Liver (tissue), 3 donors: ENCODE data around the gene ZNHIT6.

ENCODE experiments used
- ATF3 ChIP-seq: IDR thresholded peaks from 2 replicates; pipeline ENCODE4 v1.6.1; 2016; ENCODE audit warnings: antibody characterized with exemption
- CTCF ChIP-seq: fragments of 150-350 bp; IDR thresholded peaks from 2 replicates; pipeline ENCODE4 v1.5.1; 2017; ENCODE audit warnings: improper control_type of control experiment, low read depth, low read length; ENCODE audit not compliant: missing input control
- FOXA1 ChIP-seq: IDR thresholded peaks from 2 replicates; pipeline ENCODE4 v1.6.1; 2016; ENCODE audit warnings: antibody characterized with exemption
- GABPA ChIP-seq, 2 donors: IDR thresholded peaks in 1 of 2; conservative IDR thresholded peaks in 1 of 2; 2 replicates each; pipeline ENCODE4 v1.6.1; 2016; ENCODE audit warnings: antibody characterized with exemption in 2 of 2, mild to moderate bottlenecking in 1 of 2, moderate library complexity in 1 of 2
- HNF4A ChIP-seq, 2 donors: conservative IDR thresholded peaks; 2 replicates each; pipeline ENCODE4 v1.6.1; 2016; ENCODE audit warnings: antibody characterized with exemption in 2 of 2, mild to moderate bottlenecking in 2 of 2
- JUND ChIP-seq, 2 donors: IDR thresholded peaks; 2 replicates each; pipeline ENCODE4 v1.6.1; 2016; ENCODE audit warnings: antibody characterized with exemption in 2 of 2
- MAX ChIP-seq: IDR thresholded peaks from 2 replicates; pipeline ENCODE4 v1.6.1; 2016; ENCODE audit warnings: antibody characterized with exemption
- NR2F2 ChIP-seq: IDR thresholded peaks from 2 replicates; pipeline ENCODE4 v1.6.1; 2016; ENCODE audit warnings: antibody characterized with exemption
- REST ChIP-seq: IDR thresholded peaks from 2 replicates; pipeline ENCODE4 v1.6.1; 2016; ENCODE audit warnings: antibody characterized with exemption, mild to moderate bottlenecking
- SP1 ChIP-seq: IDR thresholded peaks from 2 replicates; pipeline ENCODE4 v1.6.1; 2018; ENCODE audit warnings: antibody characterized with exemption, mild to moderate bottlenecking
- TAF1 ChIP-seq: conservative IDR thresholded peaks from 2 replicates; pipeline ENCODE4 v1.6.1; 2016; ENCODE audit warnings: antibody characterized with exemption, mild to moderate bottlenecking
- YY1 ChIP-seq: IDR thresholded peaks from 2 replicates; pipeline ENCODE4 v1.6.1; 2016; ENCODE audit warnings: antibody characterized with exemption, mild to moderate bottlenecking
- donor health status: healthy.
- donor health status: healthy.

GRCh38 chr1:85601901-85602300, 106.3 kb downstream of the ZNHIT6 start:
- no peak for TF ChIP-seq JUND (IDR thresholded peaks at IDR 0.05)
- TF ChIP-seq CTCF = no peak
- no peak for TF ChIP-seq TAF1
- TF ChIP-seq GABPA (IDR thresholded peaks at IDR 0.05 in 1 of 2, conservative IDR thresholded peaks at IDR 0.05 in 1 of 2) = no peak
- TF ChIP-seq REST = no peak
- no peak for TF ChIP-seq FOXA1
- TF ChIP-seq HNF4A (conservative IDR thresholded peaks at IDR 0.05) = no peak
- TF ChIP-seq MAX = no peak
- TF ChIP-seq YY1 = no peak
- no peak for TF ChIP-seq ATF3
- TF ChIP-seq SP1 = no peak
- no peak for TF ChIP-seq NR2F2
